Stimulated activated memory B cell treated with anti-CD40 and anti-IgM and Interleukin-4, amounts not matched to agents 10 μg/mL and 1 μg/mL and 100 μg/mL, for 72 hours (primary cell): Measurements from ENCODE around the gene F2RL3.
"Not testable (repeated sequence)": the region's sequence is repeated elsewhere in the genome, so short reads cannot be mapped to it uniquely, and the experiment has no call there.

Experiments
- ATAC-seq: fragments of 150-1000 bp; cut with Tn5 transposase; 2 replicates; pipeline ENCODE4 v1.10.0; 2021
- H3K27ac Mint-ChIP-seq: one replicate; pipeline ENCODE4 v1.8.0; 2022; ENCODE audit warnings: mild to moderate bottlenecking, mixed read lengths
- H3K27me3 Mint-ChIP-seq: one replicate; pipeline ENCODE4 v1.8.0; 2022; ENCODE audit warnings: mixed read lengths
- H3K36me3 Mint-ChIP-seq: one replicate; pipeline ENCODE4 v1.8.0; 2022; ENCODE audit warnings: mixed read lengths
- H3K4me1 Mint-ChIP-seq: one replicate; pipeline ENCODE4 v1.8.0; 2022; ENCODE audit warnings: mixed read lengths
- H3K4me3 Mint-ChIP-seq: one replicate; pipeline ENCODE4 v1.8.0; 2022; ENCODE audit warnings: mild to moderate bottlenecking, moderate library complexity, mixed read lengths
- H3K9me3 Mint-ChIP-seq: one replicate; pipeline ENCODE4 v1.8.0; 2022; ENCODE audit warnings: mixed read lengths

Gene F2RL3

GRCh38 chr19:16917401-16917800 lies 28.6 kb downstream of the F2RL3 start:
- Mint-ChIP-seq H3K4me1 (no peaks in the 10 kb centered on the region), H3K36me3 (no peaks in the 10 kb centered on the region), H3K27ac (no peak overlapping the region), H3K27me3 (peaks cover 50% of the 10 kb centered on the region), H3K9me3 (peaks cover 22% of the 10 kb centered on the region), H3K4me3 (no peak overlapping the region)
- no peak for ATAC-seq

GRCh38 chr19:16919496-16919895 lies 30.7 kb downstream of the F2RL3 start:
- Mint-ChIP-seq H3K27ac (no peak overlapping the region), H3K36me3 (no peaks in the 10 kb centered on the region), H3K9me3 (peaks cover 4% of the 10 kb centered on the region), H3K4me3 (no peak overlapping the region), H3K4me1 (no peaks in the 10 kb centered on the region), H3K27me3 (peaks cover 55% of the 10 kb centered on the region)
- ATAC-seq, result no peak

- H3K9me3 Mint-ChIP-seq, result peaks cover 12% of the 10 kb centered on the region
- no peaks in the 10 kb centered on the region for H3K36me3 Mint-ChIP-seq
- no peak for ATAC-seq
- no peaks in the 10 kb centered on the region for H3K4me1 Mint-ChIP-seq
- H3K27ac Mint-ChIP-seq, result no peak overlapping the region
- H3K4me3 Mint-ChIP-seq, result no peak overlapping the region
- peaks cover 52% of the 10 kb centered on the region for H3K27me3 Mint-ChIP-seq
These were observed 32.2 kb downstream of the F2RL3 start for GRCh38 chr19:16920816-16921529.

- no peaks in the 10 kb centered on the region for H3K4me1 Mint-ChIP-seq
- peaks cover 18% of the 10 kb centered on the region for H3K9me3 Mint-ChIP-seq
- H3K27ac Mint-ChIP-seq, result no peak overlapping the region
- peaks cover 7% of the 10 kb centered on the region for H3K36me3 Mint-ChIP-seq
- no peak for ATAC-seq
- H3K27me3 Mint-ChIP-seq, result peaks cover 53% of the 10 kb centered on the region
- H3K4me3 Mint-ChIP-seq, result no peak overlapping the region
These were observed 33.2 kb downstream of the F2RL3 start for GRCh38 chr19:16921766-16922591.

- H3K27ac Mint-ChIP-seq, result no peak overlapping the region
- H3K36me3 Mint-ChIP-seq, result peaks cover 7% of the 10 kb centered on the region
- H3K27me3 Mint-ChIP-seq, result peaks cover 55% of the 10 kb centered on the region
- peaks cover 18% of the 10 kb centered on the region for H3K9me3 Mint-ChIP-seq
- ATAC-seq, result no peak
- H3K4me1 Mint-ChIP-seq, result no peaks in the 10 kb centered on the region
- H3K4me3 Mint-ChIP-seq, result no peak overlapping the region
These were observed 33.8 kb downstream of the F2RL3 start for GRCh38 chr19:16922592-16922934.

GRCh38 chr19:16922949-16923348 lies 34.1 kb downstream of the F2RL3 start:
- Mint-ChIP-seq H3K4me1 (no peaks in the 10 kb centered on the region), H3K4me3 (no peak overlapping the region), H3K27ac (no peak overlapping the region), H3K36me3 (peaks cover 7% of the 10 kb centered on the region), H3K27me3 (peaks cover 55% of the 10 kb centered on the region), H3K9me3 (peaks cover 18% of the 10 kb centered on the region)
- no peak for ATAC-seq

GRCh38 chr19:16927883-16928282 lies 39.1 kb downstream of the F2RL3 start:
- Mint-ChIP-seq H3K27ac (no peak overlapping the region), H3K27me3 (peaks cover 61% of the 10 kb centered on the region), H3K36me3 (peaks cover 7% of the 10 kb centered on the region), H3K4me3 (no peak overlapping the region), H3K9me3 (peaks cover 17% of the 10 kb centered on the region), H3K4me1 (no peaks in the 10 kb centered on the region)
- ATAC-seq, result no peak

- H3K36me3 Mint-ChIP-seq, result peaks cover 7% of the 10 kb centered on the region
- ATAC-seq, result no peak
- no peak overlapping the region for H3K27ac Mint-ChIP-seq
- peaks cover 56% of the 10 kb centered on the region for H3K27me3 Mint-ChIP-seq
- no peaks in the 10 kb centered on the region for H3K4me1 Mint-ChIP-seq
- H3K9me3 Mint-ChIP-seq, result peaks cover 18% of the 10 kb centered on the region
- H3K4me3 Mint-ChIP-seq, result no peak overlapping the region
These were observed 39.6 kb downstream of the F2RL3 start for GRCh38 chr19:16928351-16928750.

GRCh38 chr19:16928916-16929315 lies 40.1 kb downstream of the F2RL3 start:
- H3K27ac Mint-ChIP-seq, result no peak overlapping the region
- H3K27me3 Mint-ChIP-seq, result peaks cover 54% of the 10 kb centered on the region
- H3K4me1 Mint-ChIP-seq, result no peaks in the 10 kb centered on the region
- no peak overlapping the region for H3K4me3 Mint-ChIP-seq
- ATAC-seq, result no peak
- H3K9me3 Mint-ChIP-seq, result peaks cover 24% of the 10 kb centered on the region
- H3K36me3 Mint-ChIP-seq, result peaks cover 7% of the 10 kb centered on the region

GRCh38 chr19:16930753-16931152 lies 42.0 kb downstream of the F2RL3 start:
- H3K4me3 Mint-ChIP-seq, result no peak overlapping the region
- H3K9me3 Mint-ChIP-seq, result peaks cover 26% of the 10 kb centered on the region
- H3K27me3 Mint-ChIP-seq, result peaks cover 54% of the 10 kb centered on the region
- H3K36me3 Mint-ChIP-seq, result peaks cover 7% of the 10 kb centered on the region
- no peaks in the 10 kb centered on the region for H3K4me1 Mint-ChIP-seq
- no peak for ATAC-seq
- H3K27ac Mint-ChIP-seq, result no peak overlapping the region

- H3K36me3 Mint-ChIP-seq, result peaks cover 7% of the 10 kb centered on the region
- H3K27me3 Mint-ChIP-seq, result peaks cover 53% of the 10 kb centered on the region
- ATAC-seq, result no peak
- H3K9me3 Mint-ChIP-seq, result peaks cover 28% of the 10 kb centered on the region
- H3K27ac Mint-ChIP-seq, result no peak overlapping the region
- no peaks in the 10 kb centered on the region for H3K4me1 Mint-ChIP-seq
- no peak overlapping the region for H3K4me3 Mint-ChIP-seq
These were observed 42.5 kb downstream of the F2RL3 start for GRCh38 chr19:16931306-16931705.

- no peak overlapping the region for H3K27ac Mint-ChIP-seq
- peaks cover 26% of the 10 kb centered on the region for H3K9me3 Mint-ChIP-seq
- no peaks in the 10 kb centered on the region for H3K36me3 Mint-ChIP-seq
- no peak for ATAC-seq
- H3K4me3 Mint-ChIP-seq, result no peak overlapping the region
- H3K27me3 Mint-ChIP-seq, result peaks cover 29% of the 10 kb centered on the region
- H3K4me1 Mint-ChIP-seq, result no peaks in the 10 kb centered on the region
These were observed 45.7 kb downstream of the F2RL3 start for GRCh38 chr19:16934489-16934888.

GRCh38 chr19:16936901-16937300 lies 48.1 kb downstream of the F2RL3 start:
- ATAC-seq, result no peak
- H3K27me3 Mint-ChIP-seq, result peaks cover 18% of the 10 kb centered on the region
- H3K4me3 Mint-ChIP-seq, result no peak overlapping the region
- no peaks in the 10 kb centered on the region for H3K4me1 Mint-ChIP-seq
- H3K9me3 Mint-ChIP-seq, result peaks cover 26% of the 10 kb centered on the region
- H3K36me3 Mint-ChIP-seq, result no peaks in the 10 kb centered on the region
- H3K27ac Mint-ChIP-seq, result no peak overlapping the region

- not testable (repeated sequence) for H3K4me1 Mint-ChIP-seq, H3K36me3 Mint-ChIP-seq, H3K27ac Mint-ChIP-seq, H3K4me3 Mint-ChIP-seq, ATAC-seq
- Mint-ChIP-seq H3K9me3 (peaks cover 26% of the 10 kb centered on the region), H3K27me3 (peaks cover 20% of the 10 kb centered on the region)
These were observed 49.0 kb downstream of the F2RL3 start for GRCh38 chr19:16937796-16938195.

- no peak for ATAC-seq
- Mint-ChIP-seq H3K27me3 (peaks cover 22% of the 10 kb centered on the region), H3K4me3 (no peak overlapping the region), H3K4me1 (no peaks in the 10 kb centered on the region), H3K27ac (no peak overlapping the region), H3K9me3 (peaks cover 26% of the 10 kb centered on the region), H3K36me3 (no peaks in the 10 kb centered on the region)
These were observed 49.4 kb downstream of the F2RL3 start for GRCh38 chr19:16938211-16938610.

GRCh38 chr19:16940063-16940462 lies 51.3 kb downstream of the F2RL3 start:
- H3K9me3 Mint-ChIP-seq, result peaks cover 13% of the 10 kb centered on the region
- not testable (repeated sequence) for H3K4me1 Mint-ChIP-seq, H3K36me3 Mint-ChIP-seq, H3K4me3 Mint-ChIP-seq, H3K27ac Mint-ChIP-seq, ATAC-seq
- H3K27me3 Mint-ChIP-seq, result peaks cover 29% of the 10 kb centered on the region
